HCT116 (cell line): ENCODE data around the gene PAOX. TPM values are rescaled to one million over a fixed set of nuclear protein-coding genes. Genes with fewer than 3 reads are reported as not detected.

Experiments
- ATAC-seq: fragments of 200-7000 bp; cut with Tn5 transposase; 2 replicates; pipeline ENCODE4 v1.9.1; 2020; ENCODE audit warnings: mild to moderate bottlenecking, moderate library complexity
- BruUV-seq: library from RNA; stranded (reverse); fragments of 400-500 nt; replicated peaks from 2 replicates; lab custom pipeline; 2021; lab: Mats Ljungman, UMichigan
- CTCF ChIA-PET: fragments of 300-600 bp; sonication (Branson Sonifier 250); formaldehyde crosslinking; loops from one replicate; lab custom pipeline; 2021; ENCODE audit warnings: antibody characterized with exemption; lab: Charles Lee
- POLR2A ChIA-PET: fragments of 300-600, 350-600 bp; sonication (Branson Sonifier 250); formaldehyde crosslinking; loops from one replicate; lab custom pipeline; 2021; ENCODE audit warnings: antibody characterized with exemption; lab: Charles Lee
- RAD21 ChIA-PET, 2 experiments: fragments of 300-600 bp; sonication (Branson Sonifier 250); formaldehyde crosslinking; loops; one replicate each; lab custom pipeline; 2023; ENCODE audit warnings: low total read pairs in 2 of 2; ENCODE audit not compliant: uncharacterized antibody in 2 of 2, unreplicated experiment in 2 of 2, low non-redundant PET in 1 of 2; lab: Charles Lee
- DNase-seq: peaks from one replicate; pipeline ENCODE4 v3.0.0-alpha.2; 2010; ENCODE audit warnings: low read depth, low spot score
- H2AFZ ChIP-seq: fragments of 200-600 bp; shearing (Covaris generic), sonication (generic); 2 replicates; pipeline ENCODE4 v1.6.1; 2017; ENCODE audit warnings: low read depth, mixed run types, mixed read lengths, antibody characterized with exemption, low read length; ENCODE audit not compliant: poor library complexity, severe bottlenecking
- H3K27ac ChIP-seq: 2 replicates; pipeline ENCODE4 v1.5.1; 2012; ENCODE audit warnings: low read depth, low read length
- H3K27me3 ChIP-seq: fragments of 200-600 bp; sonication (generic); 2 replicates; pipeline ENCODE4 v1.6.1; 2016; ENCODE audit warnings: mixed run types, low read length, mixed read lengths; ENCODE audit not compliant: insufficient read depth
- H3K36me3 ChIP-seq, 2 experiments: fragments of 200-500 bp in 1 of 2; fragments of 200-600 bp in 1 of 2; sonication (Bioruptor generic) in 1 of 2; sonication (generic) in 1 of 2; 2 replicates each; pipeline versions ENCODE4 v1.5.1 to v1.6.1; 2014 to 2016; ENCODE audit warnings: low read length in 2 of 2, inconsistent platforms in 1 of 2, mixed read lengths in 1 of 2, mixed run types in 1 of 2; ENCODE audit not compliant: insufficient read depth in 2 of 2, control insufficient read depth in 1 of 2
- H3K4me1 ChIP-seq, 2 experiments: fragments of 200-600 bp in 1 of 2; sonication (generic) in 1 of 2; 2 replicates each; pipeline versions ENCODE4 v1.5.1 to v1.6.1; 2012 to 2017; ENCODE audit warnings: low read length in 2 of 2, inconsistent platforms in 1 of 2, mild to moderate bottlenecking in 1 of 2, mixed read lengths in 1 of 2, mixed run types in 1 of 2, moderate library complexity in 1 of 2; ENCODE audit not compliant: insufficient read depth in 2 of 2, control insufficient read depth in 1 of 2
- H3K4me2 ChIP-seq: fragments of 200-600 bp; sonication (generic); 2 replicates; pipeline ENCODE4 v1.6.1; 2017; ENCODE audit warnings: mixed run types, low read length, mixed read lengths
- H3K4me3 ChIP-seq, 2 experiments: fragments of 200-600 bp in 1 of 2; sonication (generic) in 1 of 2; replicated peaks in 1 of 2; 2 replicates each; pipeline ENCODE4 v1.5.1; 2011 to 2016; ENCODE audit warnings: low read length in 2 of 2, control low read depth in 1 of 2, low read depth in 1 of 2, mild to moderate bottlenecking in 1 of 2, mixed read lengths in 1 of 2, mixed run types in 1 of 2
- H3K79me2 ChIP-seq: fragments of 200-600 bp; sonication (generic); 2 replicates; pipeline ENCODE4 v1.6.1; 2017; ENCODE audit warnings: mild to moderate bottlenecking, mixed run types, low read length, moderate library complexity, mixed read lengths; ENCODE audit not compliant: insufficient read depth
- H3K9ac ChIP-seq: fragments of 200-600 bp; sonication (generic); 2 replicates; pipeline ENCODE4 v1.6.1; 2016; ENCODE audit warnings: low read length, mixed read lengths
- H3K9me2 ChIP-seq: fragments of 200-600 bp; sonication (generic), shearing (Covaris generic); 2 replicates; pipeline ENCODE4 v1.6.1; 2017; ENCODE audit warnings: mixed run types, mild to moderate bottlenecking, moderate library complexity; ENCODE audit not compliant: insufficient read depth
- H3K9me3 ChIP-seq, 2 experiments: fragments of 200-500 bp in 1 of 2; fragments of 200-600 bp in 1 of 2; sonication (Bioruptor generic) in 1 of 2; sonication (generic) in 1 of 2; 2 replicates each; pipeline ENCODE4 v1.6.1; 2014 to 2017; ENCODE audit warnings: low read length in 2 of 2, mixed read lengths in 2 of 2, inconsistent platforms in 1 of 2, low read depth in 1 of 2, mild to moderate bottlenecking in 1 of 2, mixed run types in 1 of 2, moderate library complexity in 1 of 2; ENCODE audit not compliant: control insufficient read depth in 1 of 2, insufficient read depth in 1 of 2
- H4K20me1 ChIP-seq: fragments of 200-600 bp; sonication (generic), shearing (Covaris generic); 2 replicates; pipeline ENCODE4 v1.6.1; 2017; ENCODE audit warnings: mixed run types, mild to moderate bottlenecking, moderate library complexity; ENCODE audit not compliant: insufficient read depth
- ATF3 ChIP-seq: IDR thresholded peaks from 2 replicates; pipeline ENCODE4 v1.6.1; 2012
- CBX3 ChIP-seq: IDR thresholded peaks from 2 replicates; pipeline ENCODE4 v1.6.1; 2012; ENCODE audit warnings: low read depth
- EZH2 ChIP-seq: fragments of 200-600 bp; sonication (generic); IDR thresholded peaks from 2 replicates; pipeline ENCODE4 v1.6.1; 2017; ENCODE audit warnings: antibody characterized with exemption, mixed run types
- FOSL1 ChIP-seq: IDR thresholded peaks from 2 replicates; pipeline ENCODE4 v1.6.1; 2012; ENCODE audit warnings: low read depth
- REST ChIP-seq: IDR thresholded peaks from 2 replicates; pipeline ENCODE4 v1.6.1; 2012; ENCODE audit warnings: low read depth
- YY1 ChIP-seq: IDR thresholded peaks from 2 replicates; pipeline ENCODE4 v1.6.1; 2011; ENCODE audit warnings: low read length, low read depth, moderate library complexity, mild to moderate bottlenecking; ENCODE audit not compliant: insufficient replicate concordance; ENCODE audit errors: extremely low read depth
- ZNF274 ChIP-seq: fragments of 200-500 bp; sonication (Bioruptor generic); IDR thresholded peaks from 2 replicates; pipeline ENCODE4 v1.6.1; 2014; ENCODE audit warnings: mild to moderate bottlenecking, low read depth, low read length, inconsistent platforms
- intact Hi-C: fragments of 100-400 bp; cut with micrococcal nuclease; formaldehyde crosslinking; loops from 2 replicates; pipeline ENCODE4 v1.10.0; 2022
- total RNA-seq: library from RNA; stranded (reverse); gene quantifications from one replicate; pipeline ENCODE4 v1.2.1, GENCODE V29; 2021; ENCODE audit not compliant: unreplicated experiment

The PAOX gene
- total RNA-seq, 1 experiment from 2014 or later: 3.5 TPM

- TF ChIP-seq REST (no peak), ZNF274 (no peak)
Measured at GRCh38 chr10:133377025-133377817, 1.8 kb upstream of the PAOX start (continued).

DNA sequence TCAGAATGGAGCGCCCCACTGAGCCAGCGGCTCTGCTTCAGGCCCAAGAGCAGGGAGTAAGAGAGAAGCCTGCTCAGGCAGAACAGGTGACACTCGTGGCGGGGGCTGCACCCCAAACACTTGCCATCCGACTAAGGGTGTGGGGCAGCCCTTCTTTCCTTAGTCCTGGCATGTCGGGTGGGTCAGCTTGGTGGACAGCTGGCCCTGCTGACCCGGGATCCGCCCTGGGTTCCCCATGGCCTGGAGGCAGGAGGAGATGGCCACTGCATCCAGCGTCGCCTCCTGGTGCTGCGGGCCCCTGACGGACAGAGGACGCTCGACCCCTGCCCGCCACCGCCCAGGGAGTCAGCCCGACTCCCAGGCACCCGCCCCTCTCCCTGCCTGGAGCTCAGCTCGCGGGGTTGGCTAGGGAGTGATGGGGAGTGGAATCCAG is 1.2 kb upstream of the PAOX start:
- no peak overlapping the region for H2AFZ ChIP-seq
- no peaks in the 10 kb centered on the region for H3K9me3 ChIP-seq
- POLR2A ChIA-PET: no interaction called here
- no peaks in the 10 kb centered on the region for H3K79me2 ChIP-seq
- H3K9me2 ChIP-seq: no peaks in the 10 kb centered on the region
- H3K9ac ChIP-seq: no peak overlapping the region
- no peaks in the 10 kb centered on the region for H3K27me3 ChIP-seq
- RAD21 ChIA-PET: no interaction called here
- no peaks in the 10 kb centered on the region for H3K36me3 ChIP-seq
- no peaks in the 10 kb centered on the region for H4K20me1 ChIP-seq
- no peak overlapping the region; the same call in 1 of the 2 replicates for H3K27ac ChIP-seq
- CTCF ChIA-PET: no interaction called here
- no peak for DNase-seq
- no peak for ATAC-seq
- peaks cover 0 to 10% of the 10 kb centered on the region in 2 experiments; a peak in 2 of 4 replicates for H3K4me1 ChIP-seq
- H3K4me3 ChIP-seq: peak overlapping the region; percentile 43 to 55; a peak in 2 of 4 replicates
- TF ChIP-seq FOSL1 (no peak), ATF3 (no peak), EZH2 (no peak), YY1 (no peak), CBX3 (no peak)
- intact Hi-C loops: no loop called here
- peak overlapping the region; percentile 80 for H3K4me2 ChIP-seq
- BruUV-seq: no TSS peak
